DND-41 (cell line): ENCODE measurements around the gene TTC12.

Experiments
- ATAC-seq: fragments of 200-7000 bp; cut with Tn5 transposase; 3 replicates; pipeline ENCODE4 v1.9.1; 2021; ENCODE audit warnings: low read depth; ENCODE audit not compliant: insufficient read depth
- DNase-seq: peaks from one replicate; pipeline ENCODE4 v3.0.0-alpha.2; 2020
- H2AFZ ChIP-seq: 2 replicates; pipeline ENCODE4 v1.6.0; 2012; ENCODE audit warnings: low read depth, low read length
- H3K27ac ChIP-seq: 2 replicates; pipeline ENCODE4 v1.5.1; 2012; ENCODE audit warnings: low read length, inconsistent platforms
- H3K27me3 ChIP-seq: fragments of 200-600 bp; sonication (generic); 2 replicates; pipeline ENCODE4 v1.6.0; 2012; ENCODE audit warnings: low read length, mild to moderate bottlenecking, inconsistent platforms; ENCODE audit not compliant: insufficient read depth, poor library complexity
- H3K36me3 ChIP-seq: 2 replicates; pipeline ENCODE4 v1.5.1; 2012; ENCODE audit warnings: low read length, inconsistent platforms; ENCODE audit not compliant: insufficient read depth
- H3K4me1 ChIP-seq: 2 replicates; pipeline ENCODE4 v1.5.1; 2012; ENCODE audit warnings: mild to moderate bottlenecking, low read length; ENCODE audit not compliant: insufficient read depth
- H3K4me2 ChIP-seq: 2 replicates; pipeline ENCODE4 v1.6.0; 2012; ENCODE audit warnings: mild to moderate bottlenecking, moderate library complexity, low read length, inconsistent platforms; ENCODE audit not compliant: insufficient read depth
- H3K4me3 ChIP-seq, 2 experiments: fragments of 200-600 bp in 1 of 2; shearing (Covaris generic) in 1 of 2; 2 replicates each; pipeline ENCODE4 v1.5.1; 2012 to 2016; ENCODE audit warnings: inconsistent platforms in 2 of 2, low read length in 2 of 2, mild to moderate bottlenecking in 2 of 2, low read depth in 1 of 2, moderate library complexity in 1 of 2
- H3K79me2 ChIP-seq: 2 replicates; pipeline ENCODE4 v1.6.0; 2012; ENCODE audit warnings: low read length, inconsistent platforms; ENCODE audit not compliant: insufficient read depth
- H3K9ac ChIP-seq: 2 replicates; pipeline ENCODE4 v1.6.0; 2012; ENCODE audit warnings: low read depth, mild to moderate bottlenecking, inconsistent platforms, low read length, moderate library complexity
- H3K9me3 ChIP-seq: 2 replicates; pipeline ENCODE4 v1.5.1; 2012; ENCODE audit warnings: low read length, moderate library complexity, mild to moderate bottlenecking, inconsistent platforms; ENCODE audit not compliant: insufficient read depth, severe bottlenecking
- H4K20me1 ChIP-seq: 2 replicates; pipeline ENCODE4 v1.6.0; 2012; ENCODE audit warnings: low read length; ENCODE audit not compliant: insufficient read depth
- CTCF ChIP-seq: IDR thresholded peaks from 2 replicates; pipeline ENCODE4 v1.5.1; 2012; ENCODE audit warnings: borderline replicate concordance, low read length, moderate library complexity, mild to moderate bottlenecking; ENCODE audit not compliant: poor library complexity, severe bottlenecking; ENCODE audit errors: extremely low read depth
- EZH2 ChIP-seq: IDR thresholded peaks from 3 replicates; pipeline ENCODE4 v1.6.1; 2012; ENCODE audit warnings: borderline replicate concordance, low read depth, mild to moderate bottlenecking, moderate library complexity, low read length, inconsistent platforms; ENCODE audit not compliant: severe bottlenecking

TTC12 gene

GRCh38 chr11:113304916-113305315 lies 9.5 kb upstream of the TTC12 start:
- ATAC-seq: no peak
- Histone ChIP-seq H4K20me1 (no peaks in the 10 kb centered on the region), H3K79me2 (no peaks in the 10 kb centered on the region), H3K9me3 (no peaks in the 10 kb centered on the region), H3K27me3 (peaks cover 13% of the 10 kb centered on the region), H3K4me1 (no peaks in the 10 kb centered on the region), H3K27ac (no peak overlapping the region), H3K4me3 (no peak overlapping the region), H3K4me2 (no peak overlapping the region), H3K36me3 (no peaks in the 10 kb centered on the region), H2AFZ (no peak overlapping the region), H3K9ac (no peak overlapping the region)
- TF ChIP-seq CTCF: no peak
- no peak for DNase-seq

GRCh38 chr11:113305440-113306336 lies 8.7 kb upstream of the TTC12 start:
- Histone ChIP-seq H3K36me3 (no peaks in the 10 kb centered on the region), H3K27ac (no peak overlapping the region), H3K9me3 (no peaks in the 10 kb centered on the region), H3K79me2 (no peaks in the 10 kb centered on the region), H3K27me3 (peaks cover 13% of the 10 kb centered on the region), H3K4me2 (no peak overlapping the region), H3K4me3 (no peak overlapping the region), H4K20me1 (no peaks in the 10 kb centered on the region), H3K4me1 (no peaks in the 10 kb centered on the region), H2AFZ (no peak overlapping the region), H3K9ac (no peak overlapping the region)
- TF ChIP-seq CTCF: peak; percentile 93
- TF ChIP-seq EZH2: no peak
- ATAC-seq (peak; percentile 87), DNase-seq (peak; percentile 61)

DNA sequence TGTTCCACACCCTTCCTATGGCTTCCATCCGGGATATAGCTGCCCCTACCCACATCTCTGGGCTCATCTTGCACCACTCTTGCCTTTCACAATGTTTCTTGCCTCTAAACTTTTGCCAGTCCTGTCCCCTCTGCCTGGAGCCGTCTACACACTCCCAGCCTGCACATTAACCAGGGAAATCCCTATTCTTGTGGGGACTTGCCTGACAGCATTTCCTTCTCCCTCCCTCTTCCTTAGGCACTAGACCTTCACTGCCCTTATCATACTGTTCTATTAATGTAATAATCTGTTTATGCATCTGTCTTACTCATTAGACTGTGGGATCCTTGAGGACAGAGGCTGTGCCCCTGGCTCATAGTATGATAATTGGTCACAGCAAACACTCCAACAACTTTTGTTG lies 5.8 kb upstream of the TTC12 start:
- TF ChIP-seq CTCF: no peak
- TF ChIP-seq EZH2: no peak
- no peak for DNase-seq
- Histone ChIP-seq H3K9me3 (no peaks in the 10 kb centered on the region), H3K36me3 (no peaks in the 10 kb centered on the region), H3K9ac (no peak overlapping the region), H4K20me1 (no peaks in the 10 kb centered on the region), H3K4me3 (no peak overlapping the region), H3K79me2 (no peaks in the 10 kb centered on the region), H3K27ac (no peak overlapping the region), H3K27me3 (peaks cover 13% of the 10 kb centered on the region), H3K4me2 (no peak overlapping the region), H2AFZ (no peak overlapping the region), H3K4me1 (no peaks in the 10 kb centered on the region)
- no peak for ATAC-seq
